ENCODE data around the gene ALMS1.
"Not testable (repeated sequence)": the region's sequence is repeated elsewhere in the genome, so short reads cannot be mapped to it uniquely, and the experiment has no call there.

The ALMS1 gene

GRCh38 chr2:73532381-73532780 lies 146.7 kb downstream of the ALMS1 start:
- H3K4me1 ChIP-seq (ENCODE audit: control insufficient read depth in 2 of 2, insufficient read depth in 1 of 2, low read depth in 1 of 2, low read length in 2 of 2), result no peaks in the 10 kb centered on the region
- H2AK5ac ChIP-seq (ENCODE audit: low read depth, low read length), result no peak overlapping the region
- no peak overlapping the region for H3K18ac ChIP-seq (ENCODE audit: low read length)
- no peak overlapping the region for H2BK12ac ChIP-seq (ENCODE audit: low read length)
- H3K36me3 ChIP-seq (replicated peaks in 1 of 2; ENCODE audit: control insufficient read depth in 2 of 2, insufficient read depth in 2 of 2, low read length in 2 of 2), result peaks cover 8 to 67% of the 10 kb centered on the region in 2 donors
- H3K27me3 ChIP-seq (ENCODE audit: control insufficient read depth in 3 of 3, insufficient read depth in 3 of 3, low read depth in 1 of 3, low read length in 3 of 3), result no peaks in the 10 kb centered on the region
- H4K91ac ChIP-seq (ENCODE audit: low read depth, low read length, poor library complexity), result no peak overlapping the region
- no peaks in the 10 kb centered on the region for H3K79me1 ChIP-seq (ENCODE audit: low read depth, low read length)
- no peak overlapping the region for H2BK120ac ChIP-seq (ENCODE audit: low read depth, low read length)
- H2BK5ac ChIP-seq (ENCODE audit: low read length), result no peak overlapping the region
- no peak overlapping the region for H3K4me3 ChIP-seq (ENCODE audit: low read length in 2 of 2)
- H3K23ac ChIP-seq (ENCODE audit: low read depth, low read length, poor library complexity), result no peak overlapping the region
- H2BK15ac ChIP-seq (ENCODE audit: low read length), result no peak overlapping the region
- no peak overlapping the region for H3K4me2 ChIP-seq (ENCODE audit: insufficient read depth, low read length, poor library complexity, severe bottlenecking)
- H3K9ac ChIP-seq (ENCODE audit: low read depth, low read length, poor library complexity), result no peak overlapping the region
- no peak for DNase-seq (ENCODE audit: low spot score)
- H4K8ac ChIP-seq (ENCODE audit: low read depth, low read length), result no peak overlapping the region
- H3K9me3 ChIP-seq (replicated peaks in 1 of 2; ENCODE audit: control insufficient read depth in 2 of 2, insufficient read depth in 1 of 2, low read depth in 1 of 2, low read length in 2 of 2), result peaks cover 9 to 39% of the 10 kb centered on the region in 2 donors
- H3K27ac ChIP-seq (replicated peaks; ENCODE audit: low read length), result no peak overlapping the region
- no peak overlapping the region for H2AFZ ChIP-seq (ENCODE audit: low read length)
- H3K14ac ChIP-seq (ENCODE audit: low read length), result no peak overlapping the region
- H3K4ac ChIP-seq (ENCODE audit: low read length), result no peak overlapping the region
- WGBS, 2 donors (ENCODE audit: extremely low coverage in 2 of 2, insufficient read length in 2 of 2, insufficient replicate concordance in 1 of 2), result no CpG with 5 or more reads among the region's 1 CpG

- Histone ChIP-seq H2BK12ac (ENCODE audit: low read length) (no peak overlapping the region), H3K23ac (ENCODE audit: low read depth, low read length, poor library complexity) (no peak overlapping the region), H2AK5ac (ENCODE audit: low read depth, low read length) (no peak overlapping the region), H3K27ac (replicated peaks; ENCODE audit: low read length) (no peak overlapping the region), H3K9ac (ENCODE audit: low read depth, low read length, poor library complexity) (no peak overlapping the region), H4K8ac (ENCODE audit: low read depth, low read length) (no peak overlapping the region), H3K79me1 (ENCODE audit: low read depth, low read length) (no peaks in the 10 kb centered on the region), H3K4me2 (ENCODE audit: insufficient read depth, low read length, poor library complexity, severe bottlenecking) (no peak overlapping the region), H3K14ac (ENCODE audit: low read length) (no peak overlapping the region), H2BK5ac (ENCODE audit: low read length) (no peak overlapping the region), H3K4me3 (ENCODE audit: low read length in 2 of 2) (no peak overlapping the region), H4K91ac (ENCODE audit: low read depth, low read length, poor library complexity) (no peak overlapping the region), H3K9me3 (replicated peaks in 1 of 2; ENCODE audit: control insufficient read depth in 2 of 2, insufficient read depth in 1 of 2, low read depth in 1 of 2, low read length in 2 of 2) (peaks cover 5 to 22% of the 10 kb centered on the region in 2 donors), H2BK120ac (ENCODE audit: low read depth, low read length) (no peak overlapping the region), H3K18ac (ENCODE audit: low read length) (no peak overlapping the region), H3K4ac (ENCODE audit: low read length) (no peak overlapping the region), H2BK15ac (ENCODE audit: low read length) (no peak overlapping the region), H3K36me3 (replicated peaks in 1 of 2; ENCODE audit: control insufficient read depth in 2 of 2, insufficient read depth in 2 of 2, low read length in 2 of 2) (peaks cover 10 to 72% of the 10 kb centered on the region in 2 donors), H2AFZ (ENCODE audit: low read length) (no peak overlapping the region), H3K4me1 (ENCODE audit: control insufficient read depth in 2 of 2, insufficient read depth in 1 of 2, low read depth in 1 of 2, low read length in 2 of 2) (no peaks in the 10 kb centered on the region), H3K27me3 (ENCODE audit: control insufficient read depth in 3 of 3, insufficient read depth in 3 of 3, low read depth in 1 of 3, low read length in 3 of 3) (no peaks in the 10 kb centered on the region)
- no peak for DNase-seq (ENCODE audit: low spot score)
- no CpG with 5 or more reads among the region's 6 CpGs for WGBS, 2 donors (ENCODE audit: extremely low coverage in 2 of 2, insufficient read length in 2 of 2, insufficient replicate concordance in 1 of 2)
These were observed 150.7 kb downstream of the ALMS1 start for GRCh38 chr2:73536133-73536840.

DNA sequence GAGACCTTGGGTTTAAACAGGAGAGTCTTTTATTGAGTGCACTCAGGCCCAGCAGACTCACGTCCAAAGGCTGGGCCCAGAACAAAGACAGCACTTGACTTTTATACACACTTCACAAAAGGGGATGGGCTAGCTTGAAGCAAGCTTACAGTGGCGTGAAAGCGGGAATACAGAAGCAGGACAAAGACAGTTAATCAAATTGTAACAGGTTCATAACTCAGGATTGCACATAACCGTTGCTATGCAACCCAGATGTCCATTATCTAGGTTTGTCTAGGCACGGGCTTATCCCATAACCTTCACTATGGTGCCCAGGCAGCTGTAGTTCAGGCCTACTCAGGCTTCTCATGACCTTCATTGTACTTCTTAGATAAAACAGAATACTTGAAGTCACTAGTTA lies 175.2 kb downstream of the ALMS1 start:
- H4K91ac ChIP-seq (ENCODE audit: low read depth, low read length, poor library complexity); H2BK120ac ChIP-seq (ENCODE audit: low read depth, low read length); H3K27me3 ChIP-seq (ENCODE audit: control insufficient read depth in 3 of 3, insufficient read depth in 3 of 3, low read depth in 1 of 3, low read length in 3 of 3); H2AK5ac ChIP-seq (ENCODE audit: low read depth, low read length); H3K4ac ChIP-seq (ENCODE audit: low read length); H2BK12ac ChIP-seq (ENCODE audit: low read length); H4K8ac ChIP-seq (ENCODE audit: low read depth, low read length); H3K18ac ChIP-seq (ENCODE audit: low read length); H3K23ac ChIP-seq (ENCODE audit: low read depth, low read length, poor library complexity); H3K4me3 ChIP-seq (ENCODE audit: low read length in 2 of 2); H2AFZ ChIP-seq (ENCODE audit: low read length); H3K79me1 ChIP-seq (ENCODE audit: low read depth, low read length); H2BK15ac ChIP-seq (ENCODE audit: low read length); H3K4me2 ChIP-seq (ENCODE audit: insufficient read depth, low read length, poor library complexity, severe bottlenecking); H3K9ac ChIP-seq (ENCODE audit: low read depth, low read length, poor library complexity); H2BK5ac ChIP-seq (ENCODE audit: low read length); H3K9me3 ChIP-seq (replicated peaks in 1 of 2; ENCODE audit: control insufficient read depth in 2 of 2, insufficient read depth in 1 of 2, low read depth in 1 of 2, low read length in 2 of 2); H3K4me1 ChIP-seq (ENCODE audit: control insufficient read depth in 2 of 2, insufficient read depth in 1 of 2, low read depth in 1 of 2, low read length in 2 of 2); H3K14ac ChIP-seq (ENCODE audit: low read length); DNase-seq (ENCODE audit: low spot score); H3K27ac ChIP-seq (replicated peaks; ENCODE audit: low read length): not testable (repeated sequence)
- peaks cover 0 to 56% of the 10 kb centered on the region in 2 donors for H3K36me3 ChIP-seq (replicated peaks in 1 of 2; ENCODE audit: control insufficient read depth in 2 of 2, insufficient read depth in 2 of 2, low read length in 2 of 2)
- no CpG with 5 or more reads among the region's 5 CpGs for WGBS, 2 donors (ENCODE audit: extremely low coverage in 2 of 2, insufficient read length in 2 of 2, insufficient replicate concordance in 1 of 2)

GRCh38 chr2:73561422-73561821 lies 175.8 kb downstream of the ALMS1 start:
- no peak overlapping the region for H2BK5ac ChIP-seq (ENCODE audit: low read length)
- H3K4me2 ChIP-seq (ENCODE audit: insufficient read depth, low read length, poor library complexity, severe bottlenecking), result no peak overlapping the region
- H2AFZ ChIP-seq (ENCODE audit: low read length), result no peak overlapping the region
- DNase-seq (ENCODE audit: low spot score), result no peak
- H3K79me1 ChIP-seq (ENCODE audit: low read depth, low read length), result no peaks in the 10 kb centered on the region
- H4K91ac ChIP-seq (ENCODE audit: low read depth, low read length, poor library complexity), result no peak overlapping the region
- no peak overlapping the region for H3K23ac ChIP-seq (ENCODE audit: low read depth, low read length, poor library complexity)
- peaks cover 0 to 3% of the 10 kb centered on the region in 2 donors for H3K4me1 ChIP-seq (ENCODE audit: control insufficient read depth in 2 of 2, insufficient read depth in 1 of 2, low read depth in 1 of 2, low read length in 2 of 2)
- H3K9me3 ChIP-seq (replicated peaks in 1 of 2; ENCODE audit: control insufficient read depth in 2 of 2, insufficient read depth in 1 of 2, low read depth in 1 of 2, low read length in 2 of 2), result peaks cover 0 to 8% of the 10 kb centered on the region in 2 donors
- H3K36me3 ChIP-seq (replicated peaks in 1 of 2; ENCODE audit: control insufficient read depth in 2 of 2, insufficient read depth in 2 of 2, low read length in 2 of 2), result peaks cover 0 to 61% of the 10 kb centered on the region in 2 donors
- no peak overlapping the region for H3K27ac ChIP-seq (replicated peaks; ENCODE audit: low read length)
- no peak overlapping the region for H3K18ac ChIP-seq (ENCODE audit: low read length)
- H2BK120ac ChIP-seq (ENCODE audit: low read depth, low read length), result no peak overlapping the region
- no peaks in the 10 kb centered on the region for H3K27me3 ChIP-seq (ENCODE audit: control insufficient read depth in 3 of 3, insufficient read depth in 3 of 3, low read depth in 1 of 3, low read length in 3 of 3)
- no peak overlapping the region for H3K4me3 ChIP-seq (ENCODE audit: low read length in 2 of 2)
- H3K9ac ChIP-seq (ENCODE audit: low read depth, low read length, poor library complexity), result no peak overlapping the region
- no peak overlapping the region for H3K14ac ChIP-seq (ENCODE audit: low read length)
- no peak overlapping the region for H3K4ac ChIP-seq (ENCODE audit: low read length)
- no peak overlapping the region for H2BK15ac ChIP-seq (ENCODE audit: low read length)
- no peak overlapping the region for H2BK12ac ChIP-seq (ENCODE audit: low read length)
- no peak overlapping the region for H4K8ac ChIP-seq (ENCODE audit: low read depth, low read length)
- H2AK5ac ChIP-seq (ENCODE audit: low read depth, low read length), result no peak overlapping the region

Measured in neuronal stem cell (in vitro differentiated cells).